DND-41 (cell line): ENCODE results near the gene ULBP1.

Experiments used
- ATAC-seq: fragments of 200-7000 bp; cut with Tn5 transposase; 3 replicates; pipeline ENCODE4 v1.9.1; 2021; ENCODE audit warnings: low read depth; ENCODE audit not compliant: insufficient read depth
- DNase-seq: peaks from one replicate; pipeline ENCODE4 v3.0.0-alpha.2; 2020
- H2AFZ ChIP-seq: 2 replicates; pipeline ENCODE4 v1.6.0; 2012; ENCODE audit warnings: low read depth, low read length
- H3K27ac ChIP-seq: 2 replicates; pipeline ENCODE4 v1.5.1; 2012; ENCODE audit warnings: low read length, inconsistent platforms
- H3K27me3 ChIP-seq: fragments of 200-600 bp; sonication (generic); 2 replicates; pipeline ENCODE4 v1.6.0; 2012; ENCODE audit warnings: low read length, mild to moderate bottlenecking, inconsistent platforms; ENCODE audit not compliant: insufficient read depth, poor library complexity
- H3K36me3 ChIP-seq: 2 replicates; pipeline ENCODE4 v1.5.1; 2012; ENCODE audit warnings: low read length, inconsistent platforms; ENCODE audit not compliant: insufficient read depth
- H3K4me1 ChIP-seq: 2 replicates; pipeline ENCODE4 v1.5.1; 2012; ENCODE audit warnings: mild to moderate bottlenecking, low read length; ENCODE audit not compliant: insufficient read depth
- H3K4me2 ChIP-seq: 2 replicates; pipeline ENCODE4 v1.6.0; 2012; ENCODE audit warnings: mild to moderate bottlenecking, moderate library complexity, low read length, inconsistent platforms; ENCODE audit not compliant: insufficient read depth
- H3K4me3 ChIP-seq, 2 experiments: fragments of 200-600 bp in 1 of 2; shearing (Covaris generic) in 1 of 2; 2 replicates each; pipeline ENCODE4 v1.5.1; 2012 to 2016; ENCODE audit warnings: inconsistent platforms in 2 of 2, low read length in 2 of 2, mild to moderate bottlenecking in 2 of 2, low read depth in 1 of 2, moderate library complexity in 1 of 2
- H3K79me2 ChIP-seq: 2 replicates; pipeline ENCODE4 v1.6.0; 2012; ENCODE audit warnings: low read length, inconsistent platforms; ENCODE audit not compliant: insufficient read depth
- H3K9ac ChIP-seq: 2 replicates; pipeline ENCODE4 v1.6.0; 2012; ENCODE audit warnings: low read depth, mild to moderate bottlenecking, inconsistent platforms, low read length, moderate library complexity
- H3K9me3 ChIP-seq: 2 replicates; pipeline ENCODE4 v1.5.1; 2012; ENCODE audit warnings: low read length, moderate library complexity, mild to moderate bottlenecking, inconsistent platforms; ENCODE audit not compliant: insufficient read depth, severe bottlenecking
- H4K20me1 ChIP-seq: 2 replicates; pipeline ENCODE4 v1.6.0; 2012; ENCODE audit warnings: low read length; ENCODE audit not compliant: insufficient read depth
- CTCF ChIP-seq: IDR thresholded peaks from 2 replicates; pipeline ENCODE4 v1.5.1; 2012; ENCODE audit warnings: borderline replicate concordance, low read length, moderate library complexity, mild to moderate bottlenecking; ENCODE audit not compliant: poor library complexity, severe bottlenecking; ENCODE audit errors: extremely low read depth
- EZH2 ChIP-seq: IDR thresholded peaks from 3 replicates; pipeline ENCODE4 v1.6.1; 2012; ENCODE audit warnings: borderline replicate concordance, low read depth, mild to moderate bottlenecking, moderate library complexity, low read length, inconsistent platforms; ENCODE audit not compliant: severe bottlenecking

Gene ULBP1

GRCh38 chr6:149922642-149923326, 41.0 kb upstream of the ULBP1 start, which contains the start of gene RAET1G:
Gene RAET1G (minus strand): TSS chr6:149923121. CDS start chr6:149923010, 111 bp downstream.
- no peak for TF ChIP-seq EZH2
- TF ChIP-seq CTCF, result peak; percentile 6
- Histone ChIP-seq H3K9ac (no peak within 1 kb of the TSS), H3K27ac (no peak within 1 kb of the TSS), H4K20me1 (no peaks in the 10 kb centered on the region; the same call in none of the 2 replicates), H3K9me3 (no peaks in the 10 kb centered on the region), H3K4me3 (no peak within 1 kb of the TSS), H3K36me3 (no peaks in the 10 kb centered on the region), H3K4me2 (0 out of 2 replicates have a peak within 1 kb of the TSS, but pooled peaks have one; percentile 11), H2AFZ (no peak within 1 kb of the TSS), H3K4me1 (peaks cover 7% of the 10 kb centered on the region; the same call in 1 of the 2 replicates), H3K27me3 (peaks cover 40% of the 10 kb centered on the region), H3K79me2 (no peaks in the 10 kb centered on the region)
- ATAC-seq, result peak; percentile 80
- DNase-seq, result peak; percentile 68

- Histone ChIP-seq H3K4me2 (0 out of 2 replicates have a peak overlapping the region, but pooled peaks have one; percentile 11), H3K9me3 (no peaks in the 10 kb centered on the region), H3K36me3 (no peaks in the 10 kb centered on the region), H4K20me1 (no peaks in the 10 kb centered on the region; the same call in none of the 2 replicates), H3K27ac (no peak overlapping the region), H3K4me1 (peaks cover 7% of the 10 kb centered on the region; the same call in 1 of the 2 replicates), H2AFZ (no peak overlapping the region), H3K79me2 (no peaks in the 10 kb centered on the region), H3K4me3 (no peak overlapping the region), H3K9ac (no peak overlapping the region), H3K27me3 (peaks cover 40% of the 10 kb centered on the region)
- TF ChIP-seq EZH2 (no peak), CTCF (no peak)
- no peak for ATAC-seq
- DNase-seq, result no peak
Measured at GRCh38 chr6:149923327-149923986, 40.3 kb upstream of the ULBP1 start.

- Histone ChIP-seq H3K79me2 (no peaks in the 10 kb centered on the region), H3K27me3 (peaks cover 43% of the 10 kb centered on the region), H3K4me1 (peaks cover 7% of the 10 kb centered on the region; the same call in 1 of the 2 replicates), H3K36me3 (no peaks in the 10 kb centered on the region), H3K4me3 (no peak overlapping the region), H3K27ac (no peak overlapping the region), H3K9ac (no peak overlapping the region), H2AFZ (no peak overlapping the region), H4K20me1 (no peaks in the 10 kb centered on the region; the same call in none of the 2 replicates), H3K4me2 (no peak overlapping the region), H3K9me3 (no peaks in the 10 kb centered on the region)
- ATAC-seq (no peak), DNase-seq (no peak)
- TF ChIP-seq CTCF (no peak), EZH2 (no peak)
Measured at GRCh38 chr6:149924206-149924932, 39.4 kb upstream of the ULBP1 start.
